OCI-LY7 (cell line): Measurements from ENCODE around the gene INSIG1.

Experiments used
- CTCF ChIP-seq: fragments of 200-600 bp; sonication (generic); conservative IDR thresholded peaks from 2 replicates; pipeline ENCODE4 v1.5.1; 2014; ENCODE audit warnings: mild to moderate bottlenecking, antibody characterized with exemption, low read length, moderate library complexity, mixed read lengths
- EZH2phosphoT487 ChIP-seq: fragments of 200-600 bp; sonication (generic); IDR thresholded peaks from 2 replicates; pipeline ENCODE4 v1.6.1; 2018; ENCODE audit warnings: low read depth, borderline replicate concordance, mild to moderate bottlenecking, mixed run types, antibody characterized with exemption, low read length, moderate library complexity, mixed read lengths

DNA sequence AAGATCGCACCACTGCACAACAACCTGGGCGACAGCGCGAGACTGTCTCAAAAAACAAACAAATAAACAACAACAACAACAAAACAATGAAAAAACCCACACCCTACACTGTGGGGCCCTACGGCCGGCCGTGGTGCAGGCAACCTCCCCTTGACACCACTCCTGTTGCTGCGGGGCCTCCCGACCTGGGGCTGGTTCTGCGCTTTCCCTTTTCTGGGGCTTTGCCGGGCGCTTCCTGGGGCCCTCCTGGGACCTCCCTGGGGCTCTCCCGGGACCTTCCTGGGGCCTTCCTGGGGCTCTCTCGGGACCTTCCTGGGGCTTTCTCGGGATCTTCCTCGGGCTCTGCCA lies 46.6 kb downstream of the INSIG1 start:
- TF ChIP-seq CTCF (no peak), EZH2phosphoT487 (no peak)
